Inflammatory macrophage treated with lipopolysaccharide for 4 hours (primary cell): ENCODE results near the gene C6orf118.

Experiments
- DNase-seq: peaks from one replicate; pipeline ENCODE4 v3.0.0-alpha.2; 2020

C6orf118 gene

DNA sequence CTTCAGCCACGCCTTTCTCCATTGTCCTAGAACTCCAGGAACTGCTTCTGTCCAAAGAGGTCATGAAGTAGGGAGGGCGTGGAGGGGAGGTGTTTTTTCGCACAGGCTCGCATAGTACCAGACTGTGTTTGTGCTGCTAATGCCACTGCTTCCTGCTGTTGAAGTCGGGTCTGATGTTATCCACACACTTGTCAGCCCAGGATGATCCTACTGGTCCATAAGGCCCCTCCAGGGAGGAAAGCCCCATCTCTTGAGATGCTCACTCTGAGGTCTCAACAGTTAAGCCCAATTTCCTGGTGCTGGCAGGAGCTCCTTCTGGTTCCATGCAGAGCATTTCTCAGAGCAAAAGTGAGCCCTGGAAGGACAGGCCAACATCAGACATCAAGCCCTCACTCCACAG lies 65.6 kb downstream of the C6orf118 start:
- DNase-seq = no peak

DNA sequence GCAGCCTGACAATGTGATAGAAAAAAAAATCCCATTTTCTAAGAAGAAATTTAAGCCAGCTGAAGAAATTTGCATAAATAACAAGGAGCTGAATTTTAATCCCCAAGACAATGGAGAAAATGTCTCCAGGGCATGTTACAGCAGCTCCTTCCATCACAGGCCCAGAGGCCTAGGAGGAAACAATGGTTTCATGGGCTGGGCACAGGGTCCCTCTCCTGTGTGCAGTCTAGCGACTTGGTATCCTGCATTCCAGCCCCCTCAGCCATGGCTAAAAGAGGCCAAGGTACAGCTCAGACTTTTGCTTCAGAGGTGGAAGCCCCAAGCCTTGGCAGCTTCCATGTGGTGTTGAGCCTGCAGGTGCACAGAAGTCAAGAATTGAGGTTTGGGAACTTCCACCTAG lies 73.1 kb downstream of the C6orf118 start:
- no peak for DNase-seq

DNA sequence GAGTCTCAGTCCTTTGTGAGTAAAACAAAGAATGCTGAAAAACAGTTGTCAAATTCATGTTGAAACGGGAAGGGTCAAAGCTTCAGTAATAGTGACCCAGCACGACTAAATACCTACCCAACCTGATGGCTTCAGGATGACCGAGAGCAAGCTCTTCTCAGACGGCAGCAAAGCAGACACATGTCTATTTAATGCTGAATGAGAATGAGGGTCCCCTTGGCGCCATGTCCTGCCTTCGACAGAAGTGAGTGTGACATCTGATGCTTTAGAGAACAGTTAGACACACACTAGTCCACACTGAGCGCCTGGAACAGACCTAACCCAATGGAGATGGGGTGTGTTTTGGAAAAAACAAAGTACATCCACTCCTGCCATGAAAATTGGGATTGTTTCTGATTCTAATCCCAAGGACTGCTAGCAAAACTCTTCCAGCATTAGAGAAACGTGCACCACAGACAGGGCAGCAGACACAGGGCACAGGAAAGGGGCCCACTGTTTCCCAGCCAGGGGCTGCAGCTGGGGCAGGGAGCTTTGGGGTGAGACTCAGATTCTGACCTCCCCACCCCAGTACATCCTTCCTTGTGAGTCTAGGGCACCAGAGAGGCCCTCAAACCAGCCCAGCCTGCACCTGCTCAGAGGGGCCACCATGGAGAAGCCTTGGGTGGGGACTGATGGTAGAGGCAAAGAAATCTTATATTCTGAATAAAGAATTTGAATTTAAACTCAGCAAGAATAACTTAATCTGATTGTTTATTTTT lies 76.5 kb downstream of the C6orf118 start:
- DNase-seq = no peak

DNA sequence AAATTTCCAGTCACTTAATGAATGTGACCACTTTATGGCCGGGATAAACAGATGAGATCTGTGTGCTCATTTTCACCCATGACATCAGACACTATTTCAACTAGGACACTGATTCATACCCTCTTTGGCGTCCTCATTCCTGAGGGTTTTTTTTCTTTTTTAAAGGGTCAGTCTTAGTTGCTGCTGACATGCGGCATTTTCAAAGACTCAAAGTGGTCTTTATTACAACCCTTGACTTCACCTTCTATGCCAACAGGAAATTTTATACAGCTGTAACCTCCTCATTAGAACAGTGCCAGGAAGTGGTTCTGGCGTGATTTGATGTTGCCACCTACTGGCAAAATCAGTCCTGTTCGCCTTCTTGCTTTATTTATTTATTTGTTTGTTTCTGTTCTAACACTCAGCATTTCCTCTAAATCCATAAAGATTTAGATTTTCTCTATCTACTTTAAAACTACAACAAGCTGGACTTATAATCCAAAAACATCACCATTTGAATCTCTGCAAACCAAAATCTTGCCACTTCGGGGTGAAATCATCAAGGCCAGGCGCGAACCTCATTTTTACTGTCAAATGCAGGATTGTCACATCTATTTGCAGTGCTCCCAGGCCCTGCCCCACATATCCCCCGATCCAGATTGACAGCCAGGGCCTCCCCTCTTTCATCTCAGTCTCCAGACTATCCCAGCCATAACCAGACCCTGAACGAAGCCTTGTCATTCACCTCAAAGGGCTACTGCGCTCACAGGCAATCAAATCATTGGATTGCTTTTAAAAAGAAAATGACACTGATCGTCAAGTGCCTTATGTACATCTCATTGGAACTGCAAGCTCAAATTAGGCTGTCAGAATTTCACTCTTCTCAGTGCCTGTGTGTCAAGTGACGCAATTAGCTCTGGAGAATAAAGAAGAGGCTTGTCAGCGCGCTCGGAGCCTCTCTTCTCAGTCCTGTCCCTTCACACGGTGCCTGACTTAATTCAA lies 77.5 kb downstream of the C6orf118 start:
- no peak for DNase-seq

DNA sequence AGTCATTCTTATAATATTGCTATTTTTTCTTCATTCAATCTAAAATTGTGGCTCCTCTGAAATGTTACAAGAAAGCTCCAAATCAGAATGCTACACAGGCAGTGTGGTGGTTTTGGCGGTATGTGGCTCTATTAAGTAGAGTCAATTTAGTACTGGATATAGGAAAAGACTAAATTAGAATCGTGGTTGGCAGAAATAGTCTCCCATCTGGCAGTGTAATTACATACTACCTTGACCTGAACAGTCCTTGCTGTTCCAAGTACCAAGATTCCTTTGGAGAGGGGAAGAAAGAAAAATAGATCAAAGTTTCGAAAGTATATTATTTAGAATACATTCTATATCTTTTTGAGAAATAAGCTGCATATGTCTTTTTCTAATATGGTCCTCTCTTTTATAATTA lies 78.2 kb downstream of the C6orf118 start:
- no peak for DNase-seq
